ENCODE measurements around the gene ABHD17A.

Gene ABHD17A

GRCh38 chr19:1864480-1865171 is 20.7 kb downstream of the ABHD17A start:
- no peak for DNase-seq (ENCODE audit: low spot score)

- DNase-seq (ENCODE audit: low spot score), result peak; percentile 94
These were observed 21.4 kb downstream of the ABHD17A start for GRCh38 chr19:1863638-1864479.

- DNase-seq (ENCODE audit: low spot score), result no peak
These were observed 22.0 kb downstream of the ABHD17A start, which contains the start of gene KLF16 for GRCh38 chr19:1863328-1863637. Gene KLF16 (minus strand): TSS chr19:1863579. CDS start chr19:1863497, 82 bp downstream.

GRCh38 chr19:1862424-1863327 is 22.6 kb downstream of the ABHD17A start:
- no peak for DNase-seq (ENCODE audit: low spot score)

- DNase-seq (ENCODE audit: low spot score), result no peak
These were observed 23.2 kb downstream of the ABHD17A start for GRCh38 chr19:1862068-1862423.

GRCh38 chr19:1861599-1862031 is 23.7 kb downstream of the ABHD17A start:
- no peak for DNase-seq (ENCODE audit: low spot score)

GRCh38 chr19:1860821-1861598 is 24.3 kb downstream of the ABHD17A start:
- DNase-seq (ENCODE audit: low spot score), result no peak

- DNase-seq (ENCODE audit: low spot score), result peak; percentile 62
These were observed 25.1 kb downstream of the ABHD17A start for GRCh38 chr19:1860042-1860775.

GRCh38 chr19:1859331-1859781 is 25.9 kb downstream of the ABHD17A start:
- DNase-seq (ENCODE audit: low spot score), result no peak

- DNase-seq (ENCODE audit: low spot score), result no peak
These were observed 26.7 kb downstream of the ABHD17A start for GRCh38 chr19:1858412-1859081.

GRCh38 chr19:1857648-1858326 is 27.5 kb downstream of the ABHD17A start:
- DNase-seq (ENCODE audit: low spot score), result no peak

GRCh38 chr19:1856698-1857603 is 28.3 kb downstream of the ABHD17A start:
- peak; percentile 62 for DNase-seq (ENCODE audit: low spot score)

GRCh38 chr19:1856345-1856697 is 29.0 kb downstream of the ABHD17A start:
- DNase-seq (ENCODE audit: low spot score), result no peak

GRCh38 chr19:1855828-1856255 is 29.5 kb downstream of the ABHD17A start:
- no peak for DNase-seq (ENCODE audit: low spot score)

- DNase-seq (ENCODE audit: low spot score), result peak; percentile 93
These were observed 30.1 kb downstream of the ABHD17A start for GRCh38 chr19:1855040-1855827.

- no peak for DNase-seq (ENCODE audit: low spot score)
These were observed 30.7 kb downstream of the ABHD17A start for GRCh38 chr19:1854542-1855039.

GRCh38 chr19:1854039-1854541 is 31.2 kb downstream of the ABHD17A start:
- no peak for DNase-seq (ENCODE audit: low spot score)
